Tibial nerve (tissue), 4 donors: ENCODE results near the gene CDK19.

ENCODE experiments used
- EP300 ChIP-seq, 2 donors: sonication (generic); formaldehyde crosslinking; IDR thresholded peaks; one replicate each; pipeline ENCODE4 v1.6.1; 2017; ENCODE audit warnings: antibody characterized with exemption in 2 of 2, mild to moderate bottlenecking in 1 of 2
- POLR2A ChIP-seq, 2 donors: fragments of 450-650 bp; IDR thresholded peaks; one replicate each; pipeline ENCODE4 v1.6.1; 2017; ENCODE audit warnings: antibody characterized with exemption in 2 of 2, mild to moderate bottlenecking in 2 of 2, moderate library complexity in 2 of 2
- TF ChIP-seq, protein P1 (sequence below), 5 experiments: fragments of 200-600 bp in 3 of 5; fragments of 450-650 bp in 2 of 5; sonication (generic) in 3 of 5; IDR thresholded peaks; one replicate each; pipeline ENCODE4 v1.5.1; 2016 to 2019; ENCODE audit warnings: antibody characterized with exemption in 5 of 5, mild to moderate bottlenecking in 3 of 5, moderate library complexity in 2 of 5

GRCh38 chr6:110581679-110582078 lies 233.6 kb downstream of the CDK19 start:
- TF ChIP-seq, protein P1, sequence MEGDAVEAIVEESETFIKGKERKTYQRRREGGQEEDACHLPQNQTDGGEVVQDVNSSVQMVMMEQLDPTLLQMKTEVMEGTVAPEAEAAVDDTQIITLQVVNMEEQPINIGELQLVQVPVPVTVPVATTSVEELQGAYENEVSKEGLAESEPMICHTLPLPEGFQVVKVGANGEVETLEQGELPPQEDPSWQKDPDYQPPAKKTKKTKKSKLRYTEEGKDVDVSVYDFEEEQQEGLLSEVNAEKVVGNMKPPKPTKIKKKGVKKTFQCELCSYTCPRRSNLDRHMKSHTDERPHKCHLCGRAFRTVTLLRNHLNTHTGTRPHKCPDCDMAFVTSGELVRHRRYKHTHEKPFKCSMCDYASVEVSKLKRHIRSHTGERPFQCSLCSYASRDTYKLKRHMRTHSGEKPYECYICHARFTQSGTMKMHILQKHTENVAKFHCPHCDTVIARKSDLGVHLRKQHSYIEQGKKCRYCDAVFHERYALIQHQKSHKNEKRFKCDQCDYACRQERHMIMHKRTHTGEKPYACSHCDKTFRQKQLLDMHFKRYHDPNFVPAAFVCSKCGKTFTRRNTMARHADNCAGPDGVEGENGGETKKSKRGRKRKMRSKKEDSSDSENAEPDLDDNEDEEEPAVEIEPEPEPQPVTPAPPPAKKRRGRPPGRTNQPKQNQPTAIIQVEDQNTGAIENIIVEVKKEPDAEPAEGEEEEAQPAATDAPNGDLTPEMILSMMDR (IDR thresholded peaks at IDR 0.05) = no peak
- TF ChIP-seq POLR2A (IDR thresholded peaks at IDR 0.05) (no peak), EP300 (IDR thresholded peaks at IDR 0.05) (no peak)
